Tibial artery (tissue), 4 donors: Measurements from ENCODE around the gene DIPK1B.

ENCODE experiments used
- DNase-seq, 2 donors: peaks; one replicate each; pipeline ENCODE4 v3.0.0-alpha.2; 2019
- H3K27ac ChIP-seq, 2 donors: fragments of 200-600 bp; sonication (generic) in 1 of 2; 1 replicate in 1 of 2; 2 replicates in 1 of 2; pipeline ENCODE4 v1.5.1; 2018 to 2019; ENCODE audit warnings: mild to moderate bottlenecking in 1 of 2
- H3K27me3 ChIP-seq, 2 donors: fragments of 200-600 bp; sonication (generic) in 1 of 2; one replicate each; pipeline versions ENCODE4 v1.5.1 to v1.6.0; 2016 to 2019
- H3K36me3 ChIP-seq, 3 donors: fragments of 200-600 bp; sonication (generic) in 2 of 3; one replicate each; pipeline ENCODE4 v1.5.1; 2016 to 2019; ENCODE audit warnings: mild to moderate bottlenecking in 2 of 3
- H3K4me1 ChIP-seq, 4 donors: fragments of 200-600 bp; sonication (generic) in 2 of 4; 1 replicate in 3 of 4; 2 replicates in 1 of 4; pipeline ENCODE4 v1.5.1; 2016 to 2019
- H3K4me3 ChIP-seq, 2 donors: fragments of 200-600 bp; sonication (generic) in 1 of 2; 1 replicate in 1 of 2; 2 replicates in 1 of 2; pipeline ENCODE4 v1.5.1; 2018 to 2019; ENCODE audit warnings: mild to moderate bottlenecking in 2 of 2
- H3K9me3 ChIP-seq, 3 donors: fragments of 200-600 bp; sonication (generic) in 1 of 3; one replicate each; pipeline ENCODE4 v1.5.1; 2016 to 2019
- intact Hi-C: fragments of 100-400 bp; cut with DNase I; formaldehyde crosslinking; loops from one replicate; pipeline ENCODE4 v1.15.0; 2023; ENCODE audit warnings: low total_unique reads
- TF ChIP-seq, protein P1 (sequence below), 2 experiments: fragments of 200-600 bp in 1 of 2; fragments of 450-650 bp in 1 of 2; IDR thresholded peaks; one replicate each; pipeline ENCODE4 v1.5.1; 2017 to 2019; ENCODE audit warnings: antibody characterized with exemption in 2 of 2, mild to moderate bottlenecking in 1 of 2, moderate library complexity in 1 of 2

DIPK1B gene

DNA sequence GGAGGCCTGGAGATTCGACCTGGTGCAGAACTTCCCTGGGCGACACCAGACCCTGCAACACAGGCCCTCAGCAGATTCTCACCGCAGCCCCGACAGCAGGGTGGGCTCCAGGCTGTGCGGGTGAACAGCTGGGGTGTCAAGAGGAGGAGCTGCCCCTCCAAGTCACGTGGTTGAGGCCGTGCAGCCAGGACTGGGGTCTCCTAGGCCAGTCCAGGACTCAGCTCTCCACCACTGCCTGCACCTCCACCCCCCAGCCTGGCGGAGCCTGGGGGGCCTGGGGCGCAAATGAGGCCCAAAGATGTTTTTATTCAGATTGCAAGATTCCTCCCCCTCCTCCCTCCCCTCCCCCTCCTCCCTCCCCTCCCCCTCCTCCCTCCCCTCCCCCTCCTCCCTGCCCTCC, 15.9 kb upstream of the DIPK1B start:
- peaks cover 0 to 13% (median 0%) of the 10 kb centered on the region in 4 donors for H3K4me1 ChIP-seq
- no peak for DNase-seq
- H3K27me3 ChIP-seq, result peaks cover 0 to 61% of the 10 kb centered on the region in 2 donors

DNA sequence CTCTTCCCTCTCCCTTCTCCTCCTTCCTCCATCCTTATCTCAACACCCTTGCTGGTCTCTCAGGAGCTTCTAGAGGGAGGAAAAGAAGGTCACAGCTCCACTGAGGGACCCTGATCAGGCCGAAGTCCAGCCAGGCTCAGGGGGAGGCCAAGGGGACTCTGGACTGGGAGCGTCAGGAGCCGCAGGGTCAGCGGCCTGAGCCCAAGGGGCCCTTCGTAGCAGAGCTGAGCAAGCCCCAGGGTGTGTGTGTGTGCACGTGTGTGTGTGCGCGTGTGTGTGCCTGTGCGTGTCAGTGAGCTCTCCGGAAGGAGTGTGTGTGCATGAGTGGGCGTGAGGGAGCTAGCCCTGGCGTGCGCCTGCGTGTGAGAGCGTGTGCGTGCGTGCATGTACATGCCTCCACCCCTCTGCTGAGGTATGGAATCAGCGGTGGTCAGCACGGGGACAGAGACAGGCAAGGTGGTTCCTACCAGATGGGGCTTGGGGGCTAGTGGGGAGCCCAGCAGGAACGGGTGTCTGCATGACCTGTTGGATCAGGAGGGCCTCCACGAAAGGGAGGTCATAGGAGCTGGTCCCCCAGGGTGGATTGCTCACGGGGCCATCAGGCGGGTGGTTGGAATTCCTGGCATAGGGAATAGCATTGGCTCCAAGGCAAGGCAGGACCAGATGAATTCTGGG, 15.1 kb upstream of the DIPK1B start:
- H3K9me3 ChIP-seq, result no peaks in the 10 kb centered on the region
- H3K36me3 ChIP-seq, result no peaks in the 10 kb centered on the region
- no peak overlapping the region for H3K4me3 ChIP-seq
- DNase-seq, result no peak
- TF ChIP-seq, protein P1, sequence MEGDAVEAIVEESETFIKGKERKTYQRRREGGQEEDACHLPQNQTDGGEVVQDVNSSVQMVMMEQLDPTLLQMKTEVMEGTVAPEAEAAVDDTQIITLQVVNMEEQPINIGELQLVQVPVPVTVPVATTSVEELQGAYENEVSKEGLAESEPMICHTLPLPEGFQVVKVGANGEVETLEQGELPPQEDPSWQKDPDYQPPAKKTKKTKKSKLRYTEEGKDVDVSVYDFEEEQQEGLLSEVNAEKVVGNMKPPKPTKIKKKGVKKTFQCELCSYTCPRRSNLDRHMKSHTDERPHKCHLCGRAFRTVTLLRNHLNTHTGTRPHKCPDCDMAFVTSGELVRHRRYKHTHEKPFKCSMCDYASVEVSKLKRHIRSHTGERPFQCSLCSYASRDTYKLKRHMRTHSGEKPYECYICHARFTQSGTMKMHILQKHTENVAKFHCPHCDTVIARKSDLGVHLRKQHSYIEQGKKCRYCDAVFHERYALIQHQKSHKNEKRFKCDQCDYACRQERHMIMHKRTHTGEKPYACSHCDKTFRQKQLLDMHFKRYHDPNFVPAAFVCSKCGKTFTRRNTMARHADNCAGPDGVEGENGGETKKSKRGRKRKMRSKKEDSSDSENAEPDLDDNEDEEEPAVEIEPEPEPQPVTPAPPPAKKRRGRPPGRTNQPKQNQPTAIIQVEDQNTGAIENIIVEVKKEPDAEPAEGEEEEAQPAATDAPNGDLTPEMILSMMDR (IDR thresholded peaks at IDR 0.05), result no peak
- H3K27me3 ChIP-seq, result peaks cover 0 to 66% of the 10 kb centered on the region in 2 donors
- no peak overlapping the region for H3K27ac ChIP-seq
- peaks cover 0 to 13% (median 0%) of the 10 kb centered on the region in 4 donors for H3K4me1 ChIP-seq
- intact Hi-C loops, result no loop called here

More for the DNA sequence above, 15.9 kb upstream of the DIPK1B start:
- TF ChIP-seq, protein P1 (IDR thresholded peaks at IDR 0.05), result no peak
- Histone ChIP-seq H3K27ac (no peak overlapping the region), H3K36me3 (no peaks in the 10 kb centered on the region), H3K4me3 (no peak overlapping the region), H3K9me3 (no peaks in the 10 kb centered on the region)
- intact Hi-C loops, result no loop called here

DNA sequence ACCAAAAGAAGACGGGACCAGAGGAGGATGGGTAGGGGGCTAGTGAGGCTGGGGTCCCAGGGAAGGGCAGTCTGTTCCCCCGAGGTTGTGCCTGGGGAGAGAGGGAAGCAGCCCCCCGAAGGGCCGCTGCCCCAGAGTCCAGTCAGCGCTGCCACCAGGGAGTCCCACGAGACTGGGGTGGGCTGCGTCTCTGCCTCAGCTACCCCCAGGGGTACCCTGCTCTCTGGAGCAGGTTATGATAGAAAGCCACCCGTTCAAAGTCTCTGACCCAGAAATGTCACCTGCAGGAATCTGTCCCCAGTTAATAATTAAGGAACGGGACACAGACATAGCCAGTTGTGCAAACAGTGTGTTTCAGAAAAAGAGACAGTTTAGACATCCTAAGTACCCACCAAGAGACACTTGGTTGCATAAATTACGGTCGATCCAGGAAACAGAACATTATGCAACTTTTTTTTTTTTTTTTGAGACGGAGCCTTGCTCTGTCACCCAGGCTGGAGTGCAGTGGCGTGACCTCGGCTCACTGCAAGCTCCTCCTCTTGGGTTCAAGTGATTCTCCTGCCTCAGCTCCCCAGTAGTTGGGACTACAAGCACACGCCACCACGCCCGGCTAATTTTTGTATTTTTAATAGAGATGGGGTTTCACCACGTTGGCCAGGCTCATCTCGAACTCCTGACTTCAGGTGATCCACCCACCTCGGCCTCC, 14.4 kb upstream of the DIPK1B start:
- H3K9me3 ChIP-seq, result no peaks in the 10 kb centered on the region
- H3K36me3 ChIP-seq, result no peaks in the 10 kb centered on the region
- intact Hi-C loops, result no loop called here
- peaks cover 0 to 66% of the 10 kb centered on the region in 2 donors for H3K27me3 ChIP-seq
- TF ChIP-seq, protein P1 (IDR thresholded peaks at IDR 0.05), result no peak
- no peak overlapping the region for H3K4me3 ChIP-seq
- H3K27ac ChIP-seq, result no peak overlapping the region
- peaks cover 0 to 13% (median 0%) of the 10 kb centered on the region in 4 donors for H3K4me1 ChIP-seq
- no peak for DNase-seq

DNA sequence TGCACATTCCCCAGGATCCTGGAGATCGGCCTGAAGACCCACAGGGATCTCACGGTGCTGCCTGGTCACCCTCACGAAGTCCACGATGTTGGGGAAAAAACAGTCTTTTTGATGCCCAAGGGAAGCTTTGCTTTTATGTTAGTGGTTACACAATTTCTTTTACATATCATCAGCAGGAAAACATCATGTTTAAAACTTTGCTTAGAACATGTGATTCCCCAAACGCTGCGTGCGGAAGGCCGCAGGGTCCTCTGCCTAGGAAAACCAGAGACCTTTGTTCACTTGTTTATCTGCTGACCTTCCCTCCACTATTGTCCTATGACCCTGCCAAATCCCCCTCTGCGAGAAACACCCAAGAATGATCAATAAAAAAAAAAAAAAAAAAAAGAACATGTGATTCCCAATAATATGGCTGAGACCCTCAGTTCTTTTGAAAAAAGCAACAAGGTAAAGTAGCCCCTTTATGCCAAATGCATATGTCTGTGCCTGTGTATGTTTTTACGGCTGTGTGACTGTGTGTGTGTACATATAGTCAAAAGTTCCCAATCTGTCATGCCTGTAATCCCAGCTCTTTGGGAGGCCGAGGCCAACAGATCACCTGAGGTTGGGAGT, 13.6 kb upstream of the DIPK1B start:
- TF ChIP-seq, protein P1 (IDR thresholded peaks at IDR 0.05), result no peak
- DNase-seq, result no peak
- H3K36me3 ChIP-seq, result no peaks in the 10 kb centered on the region
- H3K4me1 ChIP-seq, result peaks cover 0 to 13% (median 0%) of the 10 kb centered on the region in 4 donors
- no peaks in the 10 kb centered on the region for H3K9me3 ChIP-seq
- H3K4me3 ChIP-seq, result no peak overlapping the region
- intact Hi-C loops, result no loop called here
- no peak overlapping the region for H3K27ac ChIP-seq
- peaks cover 0 to 64% of the 10 kb centered on the region in 2 donors for H3K27me3 ChIP-seq

DNA sequence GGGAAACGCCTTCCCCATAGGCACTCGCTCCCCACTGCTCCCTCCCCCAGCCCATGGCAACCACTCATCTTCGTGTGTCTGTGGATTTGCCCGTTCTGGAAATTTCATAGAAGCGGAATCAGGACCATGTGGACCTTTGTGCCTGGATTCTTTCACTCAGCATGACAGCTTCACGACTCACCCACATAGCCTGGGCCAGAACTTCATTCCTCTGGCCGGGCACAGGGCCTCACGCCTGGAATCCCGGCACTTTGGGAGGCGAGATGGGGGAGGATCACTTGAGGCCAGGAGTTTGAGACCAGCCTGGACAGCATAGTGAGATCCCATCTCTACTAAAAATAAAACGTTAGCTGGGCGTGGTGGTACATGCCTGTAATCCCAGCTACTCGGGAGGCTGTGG, 12.1 kb upstream of the DIPK1B start:
- Histone ChIP-seq H3K9me3 (no peaks in the 10 kb centered on the region), H3K36me3 (no peaks in the 10 kb centered on the region), H3K27me3 (peaks cover 0 to 52% of the 10 kb centered on the region in 2 donors), H3K4me3 (no peak overlapping the region), H3K27ac (no peak overlapping the region), H3K4me1 (peaks cover 0 to 7% (median 0%) of the 10 kb centered on the region in 4 donors)
- intact Hi-C loops, result no loop called here
- DNase-seq, result no peak
- TF ChIP-seq, protein P1 (IDR thresholded peaks at IDR 0.05), result no peak
